Measurements from ENCODE around the gene OMA1.

Gene OMA1

DNA sequence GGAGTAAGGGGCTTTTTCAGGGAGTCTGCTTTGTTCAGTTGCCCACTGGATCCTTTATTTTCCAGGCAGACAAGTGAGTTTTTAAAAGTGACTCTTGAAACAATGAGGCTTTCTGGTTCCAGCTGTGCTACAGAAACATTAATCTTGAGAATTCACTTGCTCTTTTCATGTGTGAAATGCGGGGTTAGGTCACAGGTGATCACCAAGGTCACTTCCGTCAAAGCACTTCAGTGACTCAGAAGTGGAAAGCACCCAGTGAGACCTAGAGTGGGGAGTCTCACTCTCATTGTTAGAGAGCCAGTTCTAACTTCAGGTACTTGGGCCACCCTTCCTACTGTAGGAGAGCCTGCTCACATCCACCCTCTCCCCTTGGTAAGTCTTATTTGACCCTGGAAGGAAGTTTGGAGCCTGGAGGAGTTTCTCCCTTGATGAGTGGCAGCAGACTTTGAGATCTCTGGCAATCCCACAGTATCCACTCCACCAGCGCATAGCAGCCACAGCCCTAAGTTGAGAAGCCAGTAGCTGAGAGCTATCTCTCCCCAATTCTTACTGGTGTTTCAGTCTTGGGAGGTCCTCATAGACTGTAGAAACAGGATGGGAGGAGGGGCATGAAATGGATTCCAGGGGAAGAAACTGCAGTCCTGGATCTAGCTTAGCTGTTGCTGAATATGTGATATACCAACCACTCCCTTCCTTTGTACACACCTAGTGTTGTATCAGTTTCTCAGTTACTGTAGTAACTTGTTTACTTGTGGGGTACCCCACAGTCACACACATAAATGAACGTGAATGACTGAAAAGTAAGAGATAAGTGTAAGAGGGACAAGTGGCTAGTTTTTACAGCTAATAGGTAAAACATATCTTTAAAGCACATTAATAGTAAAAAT lies 27.4 kb upstream of the OMA1 start:
- TF ChIP-seq BACH2 (CRISPR knock-in tag; IDR thresholded peaks at IDR 0.05; ENCODE audit: borderline replicate concordance), result no peak
- ATAC-seq, result no peak

GRCh38 chr1:58573138-58573537 lies 26.6 kb upstream of the OMA1 start:
- TF ChIP-seq POU6F1 (CRISPR knock-in tag; IDR thresholded peaks at IDR 0.05; ENCODE audit: borderline replicate concordance, low read depth) (no peak), ARNTL (CRISPR knock-in tag; IDR thresholded peaks at IDR 0.05; ENCODE audit: borderline replicate concordance, low read depth) (no peak)
- ATAC-seq, result no peak

- TF ChIP-seq ARNTL (CRISPR knock-in tag; IDR thresholded peaks at IDR 0.05; ENCODE audit: borderline replicate concordance, low read depth) (no peak), GLIS3 (CRISPR knock-in tag; IDR thresholded peaks at IDR 0.05) (no peak), ESRRG (CRISPR knock-in tag; IDR thresholded peaks at IDR 0.05) (no peak), ZC3H10 (CRISPR knock-in tag; IDR thresholded peaks at IDR 0.05) (no peak), BACH2 (CRISPR knock-in tag; IDR thresholded peaks at IDR 0.05; ENCODE audit: borderline replicate concordance) (no peak), ZFP3 (CRISPR knock-in tag; IDR thresholded peaks at IDR 0.05) (no peak), POU6F1 (CRISPR knock-in tag; IDR thresholded peaks at IDR 0.05; ENCODE audit: borderline replicate concordance, low read depth) (no peak), ZNF565 (CRISPR knock-in tag; conservative IDR thresholded peaks at IDR 0.05; ENCODE audit: low read depth) (no peak), CREB5 (CRISPR knock-in tag; IDR thresholded peaks at IDR 0.05; ENCODE audit: low read depth) (no peak), PATZ1 (CRISPR knock-in tag; IDR thresholded peaks at IDR 0.05; ENCODE audit: borderline replicate concordance) (no peak), PPARA (CRISPR knock-in tag; IDR thresholded peaks at IDR 0.05; ENCODE audit: borderline replicate concordance) (no peak)
- TF ChIP-seq, protein P1, sequence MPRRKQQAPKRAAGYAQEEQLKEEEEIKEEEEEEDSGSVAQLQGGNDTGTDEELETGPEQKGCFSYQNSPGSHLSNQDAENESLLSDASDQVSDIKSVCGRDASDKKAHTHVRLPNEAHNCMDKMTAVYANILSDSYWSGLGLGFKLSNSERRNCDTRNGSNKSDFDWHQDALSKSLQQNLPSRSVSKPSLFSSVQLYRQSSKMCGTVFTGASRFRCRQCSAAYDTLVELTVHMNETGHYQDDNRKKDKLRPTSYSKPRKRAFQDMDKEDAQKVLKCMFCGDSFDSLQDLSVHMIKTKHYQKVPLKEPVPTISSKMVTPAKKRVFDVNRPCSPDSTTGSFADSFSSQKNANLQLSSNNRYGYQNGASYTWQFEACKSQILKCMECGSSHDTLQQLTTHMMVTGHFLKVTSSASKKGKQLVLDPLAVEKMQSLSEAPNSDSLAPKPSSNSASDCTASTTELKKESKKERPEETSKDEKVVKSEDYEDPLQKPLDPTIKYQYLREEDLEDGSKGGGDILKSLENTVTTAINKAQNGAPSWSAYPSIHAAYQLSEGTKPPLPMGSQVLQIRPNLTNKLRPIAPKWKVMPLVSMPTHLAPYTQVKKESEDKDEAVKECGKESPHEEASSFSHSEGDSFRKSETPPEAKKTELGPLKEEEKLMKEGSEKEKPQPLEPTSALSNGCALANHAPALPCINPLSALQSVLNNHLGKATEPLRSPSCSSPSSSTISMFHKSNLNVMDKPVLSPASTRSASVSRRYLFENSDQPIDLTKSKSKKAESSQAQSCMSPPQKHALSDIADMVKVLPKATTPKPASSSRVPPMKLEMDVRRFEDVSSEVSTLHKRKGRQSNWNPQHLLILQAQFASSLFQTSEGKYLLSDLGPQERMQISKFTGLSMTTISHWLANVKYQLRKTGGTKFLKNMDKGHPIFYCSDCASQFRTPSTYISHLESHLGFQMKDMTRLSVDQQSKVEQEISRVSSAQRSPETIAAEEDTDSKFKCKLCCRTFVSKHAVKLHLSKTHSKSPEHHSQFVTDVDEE (CRISPR knock-in tag; IDR thresholded peaks at IDR 0.05), result no peak
- no peak for ATAC-seq
Measured at GRCh38 chr1:58572690-58573089, 26.2 kb upstream of the OMA1 start.

DNA sequence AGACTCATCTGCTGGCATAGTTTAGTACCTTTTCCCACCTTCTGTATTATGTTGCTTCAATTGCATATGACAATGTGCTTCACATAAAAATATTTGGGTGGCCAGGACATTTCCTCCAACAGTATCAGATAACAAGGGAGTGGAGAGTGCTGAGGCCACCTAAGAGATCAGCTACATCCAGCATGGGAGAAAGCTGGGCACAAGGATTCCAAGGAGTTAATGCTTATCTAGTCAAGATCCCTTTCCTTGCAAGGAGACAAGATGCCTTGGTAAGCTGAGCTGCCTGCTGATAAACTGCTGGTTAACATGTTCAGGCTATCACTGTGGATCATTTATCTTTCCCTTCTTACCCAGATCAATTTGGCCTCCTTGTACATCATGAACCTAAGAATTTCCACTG lies 25.1 kb upstream of the OMA1 start:
- peak; percentile 78 for ATAC-seq
- no peak for TF ChIP-seq TOX (CRISPR knock-in tag; IDR thresholded peaks at IDR 0.05; ENCODE audit: borderline replicate concordance)
- no peak for TF ChIP-seq ZFP30 (CRISPR knock-in tag; IDR thresholded peaks at IDR 0.05)
- TF ChIP-seq ESRRG (CRISPR knock-in tag; IDR thresholded peaks at IDR 0.05), result no peak
- no peak for TF ChIP-seq SNAI2 (CRISPR knock-in tag; IDR thresholded peaks at IDR 0.05)

GRCh38 chr1:58570817-58571216 lies 24.3 kb upstream of the OMA1 start:
- no peak for ATAC-seq
- TF ChIP-seq ZFP30 (CRISPR knock-in tag; IDR thresholded peaks at IDR 0.05) (no peak), POU6F1 (CRISPR knock-in tag; IDR thresholded peaks at IDR 0.05; ENCODE audit: borderline replicate concordance, low read depth) (no peak), SNAI2 (CRISPR knock-in tag; IDR thresholded peaks at IDR 0.05) (no peak), GLIS3 (CRISPR knock-in tag; IDR thresholded peaks at IDR 0.05) (no peak), ZNF565 (CRISPR knock-in tag; conservative IDR thresholded peaks at IDR 0.05; ENCODE audit: low read depth) (no peak), ZNF70 (CRISPR knock-in tag; IDR thresholded peaks at IDR 0.05) (no peak)
- TF ChIP-seq, protein P2, sequence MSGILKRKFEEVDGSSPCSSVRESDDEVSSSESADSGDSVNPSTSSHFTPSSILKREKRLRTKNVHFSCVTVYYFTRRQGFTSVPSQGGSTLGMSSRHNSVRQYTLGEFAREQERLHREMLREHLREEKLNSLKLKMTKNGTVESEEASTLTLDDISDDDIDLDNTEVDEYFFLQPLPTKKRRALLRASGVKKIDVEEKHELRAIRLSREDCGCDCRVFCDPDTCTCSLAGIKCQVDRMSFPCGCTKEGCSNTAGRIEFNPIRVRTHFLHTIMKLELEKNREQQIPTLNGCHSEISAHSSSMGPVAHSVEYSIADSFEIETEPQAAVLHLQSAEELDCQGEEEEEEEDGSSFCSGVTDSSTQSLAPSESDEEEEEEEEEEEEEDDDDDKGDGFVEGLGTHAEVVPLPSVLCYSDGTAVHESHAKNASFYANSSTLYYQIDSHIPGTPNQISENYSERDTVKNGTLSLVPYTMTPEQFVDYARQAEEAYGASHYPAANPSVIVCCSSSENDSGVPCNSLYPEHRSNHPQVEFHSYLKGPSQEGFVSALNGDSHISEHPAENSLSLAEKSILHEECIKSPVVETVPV (CRISPR knock-in tag; IDR thresholded peaks at IDR 0.05), result no peak
